Thoracic aorta (tissue), 2 donors: Measurements from ENCODE around the gene FMNL2. TPM values are rescaled to one million over a fixed set of nuclear protein-coding genes. Genes with fewer than 3 reads are reported as not detected.
A peak's percentile ranks its signal among the peaks of the same experiment; 100 is the strongest.

Experiments
- ATAC-seq: fragments of 150-250 bp; one replicate; pipeline ENCODE4 v1.8.0; 2017; ENCODE audit warnings: low read depth; ENCODE audit not compliant: insufficient number of reproducible peaks, low FRiP score
- DNase-seq: peaks from one replicate; pipeline ENCODE4 v3.0.0-alpha.2; 2020; ENCODE audit warnings: low spot score
- H3K27ac ChIP-seq, 2 donors: fragments of 200-600 bp; sonication (generic); 1 replicate in 1 of 2; 2 replicates in 1 of 2; pipeline ENCODE4 v1.5.1; 2016; ENCODE audit warnings: mild to moderate bottlenecking in 2 of 2, moderate library complexity in 2 of 2
- H3K27me3 ChIP-seq: fragments of 200-600 bp; sonication (generic); replicated peaks from 2 replicates; pipeline ENCODE4 v1.6.0; 2016; ENCODE audit warnings: mild to moderate bottlenecking; ENCODE audit not compliant: insufficient read depth
- H3K36me3 ChIP-seq: fragments of 200-600 bp; sonication (generic); one replicate; pipeline ENCODE4 v1.5.1; 2016
- H3K4me1 ChIP-seq, 2 donors: fragments of 200-600 bp; sonication (generic); 1 replicate in 1 of 2; 2 replicates in 1 of 2; pipeline versions ENCODE4 v1.5.1 to v1.6.0; 2016; ENCODE audit warnings: low read depth in 2 of 2, mild to moderate bottlenecking in 1 of 2; ENCODE audit not compliant: control insufficient read depth in 1 of 2
- H3K4me3 ChIP-seq: fragments of 200-600 bp; sonication (generic); 2 replicates; pipeline ENCODE4 v1.5.1; 2016; ENCODE audit warnings: mild to moderate bottlenecking
- H3K9me3 ChIP-seq: fragments of 200-600 bp; sonication (generic); 2 replicates; pipeline ENCODE4 v1.5.1; 2016
- total RNA-seq, 2 donors: library from RNA; depleted of rRNA; stranded (reverse); fragments of >200 nt; gene quantifications; one replicate each; pipeline versions ENCODE4 v1.1.0 to v1.2.3, GENCODE V29; 2016
- TF ChIP-seq, protein P1 (sequence below): fragments of 200-600 bp; sonication (generic); IDR thresholded peaks from one replicate; pipeline ENCODE4 v1.5.1; 2019; ENCODE audit warnings: antibody characterized with exemption

FMNL2 gene
- total RNA-seq, 2 donors from 2014 or later, result 30.6 to 87.0 TPM

DNA sequence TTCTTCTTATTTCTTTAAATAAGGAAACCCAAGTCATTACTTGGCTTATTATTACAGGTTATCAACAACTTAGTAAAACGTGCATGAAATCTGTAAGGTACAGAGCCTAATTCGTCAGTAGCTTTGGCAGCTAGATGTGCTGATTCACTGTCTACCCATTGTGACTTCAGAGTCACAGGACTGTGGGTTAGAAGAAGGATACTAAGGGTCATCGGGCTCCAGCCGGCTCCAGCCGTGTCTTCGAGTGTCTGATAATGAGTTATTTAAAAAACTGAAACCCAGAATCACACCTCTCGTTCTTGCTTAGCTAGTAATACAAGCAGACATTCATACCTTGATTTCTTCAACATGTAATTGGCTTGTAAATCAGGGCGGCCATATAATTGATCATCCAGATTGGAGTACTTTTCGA is 170.5 kb downstream of the FMNL2 start:
- Histone ChIP-seq H3K4me1 (peaks cover 19 to 38% of the 10 kb centered on the region in 2 donors), H3K27me3 (no peaks in the 10 kb centered on the region), H3K9me3 (no peaks in the 10 kb centered on the region), H3K4me3 (no peak overlapping the region), H3K36me3 (no peaks in the 10 kb centered on the region), H3K27ac (no peak overlapping the region)
- ATAC-seq, result peak; percentile 25
- no peak for DNase-seq
- TF ChIP-seq, protein P1, sequence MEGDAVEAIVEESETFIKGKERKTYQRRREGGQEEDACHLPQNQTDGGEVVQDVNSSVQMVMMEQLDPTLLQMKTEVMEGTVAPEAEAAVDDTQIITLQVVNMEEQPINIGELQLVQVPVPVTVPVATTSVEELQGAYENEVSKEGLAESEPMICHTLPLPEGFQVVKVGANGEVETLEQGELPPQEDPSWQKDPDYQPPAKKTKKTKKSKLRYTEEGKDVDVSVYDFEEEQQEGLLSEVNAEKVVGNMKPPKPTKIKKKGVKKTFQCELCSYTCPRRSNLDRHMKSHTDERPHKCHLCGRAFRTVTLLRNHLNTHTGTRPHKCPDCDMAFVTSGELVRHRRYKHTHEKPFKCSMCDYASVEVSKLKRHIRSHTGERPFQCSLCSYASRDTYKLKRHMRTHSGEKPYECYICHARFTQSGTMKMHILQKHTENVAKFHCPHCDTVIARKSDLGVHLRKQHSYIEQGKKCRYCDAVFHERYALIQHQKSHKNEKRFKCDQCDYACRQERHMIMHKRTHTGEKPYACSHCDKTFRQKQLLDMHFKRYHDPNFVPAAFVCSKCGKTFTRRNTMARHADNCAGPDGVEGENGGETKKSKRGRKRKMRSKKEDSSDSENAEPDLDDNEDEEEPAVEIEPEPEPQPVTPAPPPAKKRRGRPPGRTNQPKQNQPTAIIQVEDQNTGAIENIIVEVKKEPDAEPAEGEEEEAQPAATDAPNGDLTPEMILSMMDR, result no peak

DNA sequence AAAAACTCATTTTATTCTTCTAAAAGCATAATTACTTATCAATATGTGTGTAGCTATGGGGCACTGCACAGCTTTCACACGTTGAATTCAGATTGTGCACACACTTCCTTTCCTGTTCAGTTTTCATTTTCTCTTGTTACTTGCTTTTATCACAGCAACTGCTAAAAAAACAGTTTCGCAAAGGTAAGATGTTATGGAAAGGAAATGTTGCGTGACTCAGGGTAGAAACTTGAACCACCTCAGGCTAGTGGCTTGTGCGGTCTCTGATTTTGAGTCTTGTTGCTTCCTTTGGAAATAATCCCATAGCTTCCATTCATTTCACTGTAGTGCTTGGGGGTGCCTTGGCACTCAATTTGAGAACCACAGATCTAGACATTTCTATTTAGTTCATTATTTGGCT is 171.9 kb downstream of the FMNL2 start:
- no peaks in the 10 kb centered on the region for H3K9me3 ChIP-seq
- no peaks in the 10 kb centered on the region for H3K27me3 ChIP-seq
- no peak overlapping the region for H3K4me3 ChIP-seq
- no peaks in the 10 kb centered on the region for H3K36me3 ChIP-seq
- no peak for ATAC-seq
- peaks cover 6 to 25% of the 10 kb centered on the region in 2 donors for H3K4me1 ChIP-seq
- no peak overlapping the region for H3K27ac ChIP-seq
- TF ChIP-seq, protein P1, result no peak
- DNase-seq, result no peak

DNA sequence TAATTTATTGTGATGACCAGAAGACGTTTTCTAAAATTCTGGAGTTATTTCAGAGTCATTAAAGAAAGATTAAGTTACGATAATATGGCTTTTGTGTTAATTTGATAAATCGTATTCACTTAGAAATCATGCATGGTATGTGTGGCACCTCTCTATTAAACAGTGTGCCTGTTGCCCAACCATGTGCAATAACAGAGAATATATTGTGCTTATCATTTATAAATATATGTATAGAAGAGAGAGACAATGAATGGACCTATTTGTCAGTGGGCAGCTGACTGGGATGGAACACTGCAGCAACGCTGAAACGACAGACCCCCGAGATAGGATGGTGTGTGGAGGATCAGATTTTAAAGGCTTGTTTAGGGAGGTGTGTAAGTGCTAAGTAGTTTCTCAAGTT is 172.9 kb downstream of the FMNL2 start:
- ATAC-seq, result no peak
- H3K4me3 ChIP-seq, result no peak overlapping the region
- peaks cover 6 to 21% of the 10 kb centered on the region in 2 donors for H3K4me1 ChIP-seq

DNA sequence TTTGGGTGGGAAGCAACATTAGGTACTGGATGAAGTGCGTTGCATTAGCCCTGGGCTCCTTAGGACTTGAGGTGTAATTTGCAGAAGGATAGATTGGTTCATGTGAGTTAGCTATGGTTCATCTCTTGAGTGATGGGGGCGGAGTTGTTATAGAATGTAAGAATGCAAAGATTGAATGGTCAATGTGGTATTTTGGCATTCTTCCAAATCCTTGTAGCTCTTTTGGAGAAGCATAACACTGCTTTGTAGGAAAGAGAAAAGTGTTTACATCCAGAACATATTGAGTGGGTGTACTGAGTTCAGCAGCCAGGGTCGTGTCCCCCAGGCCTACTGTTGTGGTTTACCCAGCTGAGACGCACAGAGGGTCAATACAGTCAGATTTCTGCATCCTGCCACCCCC is 173.5 kb downstream of the FMNL2 start:
- H3K27ac ChIP-seq, result no peak overlapping the region

More for the DNA sequence above, 172.9 kb downstream of the FMNL2 start:
- H3K27me3 ChIP-seq, result no peaks in the 10 kb centered on the region
- no peaks in the 10 kb centered on the region for H3K36me3 ChIP-seq
- no peaks in the 10 kb centered on the region for H3K9me3 ChIP-seq
- no peak overlapping the region for H3K27ac ChIP-seq
- no peak for DNase-seq
- TF ChIP-seq, protein P1, result no peak

DNA sequence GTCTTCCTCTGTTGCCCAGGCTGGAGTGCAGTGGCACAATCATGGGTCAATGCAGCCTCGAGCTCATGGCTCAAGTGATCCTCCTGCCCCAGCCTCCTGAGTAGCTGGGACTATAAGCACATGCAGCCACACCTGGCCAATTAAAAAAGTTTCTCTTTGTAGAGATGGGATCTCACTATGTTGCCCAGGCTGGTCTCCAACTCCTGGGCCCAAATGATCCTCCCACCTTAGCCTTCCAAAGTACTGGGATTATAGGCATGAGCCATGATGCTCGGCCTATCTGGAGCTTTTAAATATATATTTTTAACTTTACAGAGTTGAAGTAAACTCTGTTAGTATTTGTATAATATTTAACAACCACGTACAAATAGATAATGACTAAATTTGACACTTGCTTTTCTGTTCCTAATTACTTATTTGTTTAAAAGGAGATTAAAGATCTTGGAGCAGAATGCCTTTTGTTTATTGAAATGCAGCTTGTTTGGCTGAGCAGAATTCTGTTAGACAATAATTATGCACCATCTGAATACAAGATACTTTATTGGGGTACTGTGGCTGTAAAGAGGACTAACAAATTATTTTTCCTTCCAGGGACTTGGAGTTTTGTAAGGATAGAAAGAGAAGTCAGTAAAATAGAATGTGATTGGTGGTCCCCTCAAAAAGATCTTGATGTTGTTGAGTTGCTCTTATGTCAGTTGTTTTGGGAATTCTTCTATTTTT is 175.0 kb downstream of the FMNL2 start:
- H3K9me3 ChIP-seq, result no peaks in the 10 kb centered on the region
- no peak overlapping the region for H3K27ac ChIP-seq
- H3K4me3 ChIP-seq, result no peak overlapping the region
- H3K36me3 ChIP-seq, result no peaks in the 10 kb centered on the region
- H3K27me3 ChIP-seq, result no peaks in the 10 kb centered on the region
- ATAC-seq, result no peak
- TF ChIP-seq, protein P1, result no peak
- no peak for DNase-seq
- H3K4me1 ChIP-seq, result peaks cover 3 to 29% of the 10 kb centered on the region in 2 donors

More for the DNA sequence above, 173.5 kb downstream of the FMNL2 start:
- TF ChIP-seq, protein P1, result no peak
- no peak for DNase-seq
- no peaks in the 10 kb centered on the region for H3K36me3 ChIP-seq
- H3K9me3 ChIP-seq, result no peaks in the 10 kb centered on the region
- no peaks in the 10 kb centered on the region for H3K27me3 ChIP-seq
- H3K4me1 ChIP-seq, result peaks cover 6 to 26% of the 10 kb centered on the region in 2 donors
- ATAC-seq, result no peak
- H3K4me3 ChIP-seq, result no peak overlapping the region
